Right lobe of liver (tissue), 4 donors: ENCODE measurements around the gene CCNG2.

ENCODE experiments used
- POLR2A ChIP-seq: fragments of 450-650 bp; IDR thresholded peaks from one replicate; pipeline ENCODE4 v1.6.1; 2017; ENCODE audit warnings: antibody characterized with exemption, mild to moderate bottlenecking
- TF ChIP-seq, protein P1 (sequence below), 4 donors: fragments of 200-600 bp in 3 of 4; fragments of 450-650 bp in 1 of 4; IDR thresholded peaks; one replicate each; pipeline versions ENCODE4 v1.5.1 to v1.8.0; 2016 to 2022; ENCODE audit warnings: antibody characterized with exemption in 4 of 4, mild to moderate bottlenecking in 2 of 4
- donor health status: DM: no; HTN: no; CAD: no.
- donor health status: DM: no; HTN: no; CAD: no.
- donor health status: DM: no; HTN: yes; CAD: no.

DNA sequence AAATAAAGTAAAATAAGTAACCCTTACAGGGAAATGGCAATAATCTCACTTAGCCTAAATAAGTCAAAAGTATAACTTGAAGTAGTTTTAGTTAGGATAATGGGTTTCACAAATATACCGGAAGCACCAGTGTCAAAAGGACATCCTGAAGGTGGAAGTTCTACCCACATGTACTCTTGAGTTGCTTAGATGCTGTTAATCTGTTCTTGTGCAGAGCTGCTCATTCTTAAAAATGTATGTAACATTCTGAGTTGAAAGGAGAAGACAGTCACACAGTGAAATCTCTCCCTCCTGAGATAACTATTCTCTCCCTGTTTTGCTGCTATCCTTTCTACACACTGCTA is 11.2 kb upstream of the CCNG2 start:
- TF ChIP-seq, protein P1, sequence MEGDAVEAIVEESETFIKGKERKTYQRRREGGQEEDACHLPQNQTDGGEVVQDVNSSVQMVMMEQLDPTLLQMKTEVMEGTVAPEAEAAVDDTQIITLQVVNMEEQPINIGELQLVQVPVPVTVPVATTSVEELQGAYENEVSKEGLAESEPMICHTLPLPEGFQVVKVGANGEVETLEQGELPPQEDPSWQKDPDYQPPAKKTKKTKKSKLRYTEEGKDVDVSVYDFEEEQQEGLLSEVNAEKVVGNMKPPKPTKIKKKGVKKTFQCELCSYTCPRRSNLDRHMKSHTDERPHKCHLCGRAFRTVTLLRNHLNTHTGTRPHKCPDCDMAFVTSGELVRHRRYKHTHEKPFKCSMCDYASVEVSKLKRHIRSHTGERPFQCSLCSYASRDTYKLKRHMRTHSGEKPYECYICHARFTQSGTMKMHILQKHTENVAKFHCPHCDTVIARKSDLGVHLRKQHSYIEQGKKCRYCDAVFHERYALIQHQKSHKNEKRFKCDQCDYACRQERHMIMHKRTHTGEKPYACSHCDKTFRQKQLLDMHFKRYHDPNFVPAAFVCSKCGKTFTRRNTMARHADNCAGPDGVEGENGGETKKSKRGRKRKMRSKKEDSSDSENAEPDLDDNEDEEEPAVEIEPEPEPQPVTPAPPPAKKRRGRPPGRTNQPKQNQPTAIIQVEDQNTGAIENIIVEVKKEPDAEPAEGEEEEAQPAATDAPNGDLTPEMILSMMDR (IDR thresholded peaks at IDR 0.05), result no peak
- TF ChIP-seq POLR2A, result no peak
